Body of pancreas (tissue), 4 donors: ENCODE measurements around the gene GRK1. TPM values are rescaled to one million over a fixed set of nuclear protein-coding genes. Genes with fewer than 3 reads are reported as not detected.
"Not testable (repeated sequence)": the region's sequence is repeated elsewhere in the genome, so short reads cannot be mapped to it uniquely, and the experiment has no call there.

Experiments
- ATAC-seq: fragments of 150-250 bp; one replicate; pipeline ENCODE4 v1.9.1; 2016
- DNase-seq, 4 donors: peaks; one replicate each; pipeline ENCODE4 v3.0.0-alpha.2; 2019
- H3K27ac ChIP-seq, 4 donors: fragments of 200-600 bp; sonication (generic); 1 replicate in 3 of 4; 2 replicates in 1 of 4; pipeline versions ENCODE4 v1.5.1 to v1.6.1; 2016 to 2019; ENCODE audit warnings: mild to moderate bottlenecking in 1 of 4, mixed read lengths in 1 of 4, moderate library complexity in 1 of 4
- H3K27me3 ChIP-seq, 2 donors: fragments of 200-600 bp; sonication (generic); one replicate each; pipeline ENCODE4 v1.6.0; 2016; ENCODE audit warnings: mild to moderate bottlenecking in 1 of 2
- H3K36me3 ChIP-seq, 2 donors: fragments of 200-600 bp; sonication (generic); replicated peaks in 1 of 2; 2 replicates each; pipeline ENCODE4 v1.5.1; 2016; ENCODE audit warnings: low read depth in 2 of 2; ENCODE audit not compliant: insufficient read depth in 1 of 2
- H3K4me1 ChIP-seq: fragments of 200-600 bp; sonication (generic); one replicate; pipeline ENCODE4 v1.6.0; 2016
- H3K4me3 ChIP-seq, 2 donors: fragments of 200-600 bp; sonication (generic); 1 replicate in 1 of 2; 2 replicates in 1 of 2; pipeline ENCODE4 v1.5.1; 2016 to 2019
- H3K9me3 ChIP-seq, 3 donors: fragments of 200-600 bp; sonication (generic); 1 replicate in 2 of 3; 2 replicates in 1 of 3; pipeline ENCODE4 v1.5.1; 2016
- CTCF ChIP-seq, 7 experiments: fragments of 450-650 bp in 4 of 7; fragments of 200-600 bp in 3 of 7; sonication (generic) in 3 of 7; IDR thresholded peaks; one replicate each; pipeline ENCODE4 v1.5.1; 2016 to 2019; ENCODE audit warnings: antibody characterized with exemption in 7 of 7
- POLR2A ChIP-seq, 3 donors: fragments of 450-650 bp; IDR thresholded peaks; one replicate each; pipeline ENCODE4 v1.6.1; 2016; ENCODE audit warnings: antibody characterized with exemption in 3 of 3, mild to moderate bottlenecking in 2 of 3
- WGBS, 2 donors: methylation state at CpG; one replicate each; pipeline ENCODE4 v1.1.5; 2017; 5-methylcytosine and 5-hydroxymethylcytosine counted together
- intact Hi-C: fragments of 100-400 bp; cut with DNase I; formaldehyde crosslinking; loops from one replicate; pipeline ENCODE4 v1.15.1; 2023
- total RNA-seq, 2 donors: library from RNA; depleted of rRNA; stranded (reverse); fragments of >200 nt; gene quantifications; one replicate each; pipeline ENCODE4 v1.1.0, GENCODE V29; 2016

The GRK1 gene
- total RNA-seq, 2 donors from 2014 or later: not detected

- TF ChIP-seq CTCF (IDR thresholded peaks at IDR 0.05) (no peak), POLR2A (IDR thresholded peaks at IDR 0.05) (no peak)
- no peaks in the 10 kb centered on the region for H3K4me1 ChIP-seq
- no peaks in the 10 kb centered on the region for H3K27me3 ChIP-seq
- intact Hi-C loops: no loop called here
- peak in 1 of 4 donors; percentile 7 for DNase-seq
- H3K36me3 ChIP-seq: no peaks in the 10 kb centered on the region
- H3K4me3 ChIP-seq: no peak overlapping the region
- WGBS, 2 donors: 85 to 87% methylated on average over 17 to 22 of the region's 24 CpGs
- no peaks in the 10 kb centered on the region for H3K9me3 ChIP-seq
- H3K27ac ChIP-seq: no peak overlapping the region
- ATAC-seq: no peak
Observed at GRCh38 chr13:113743366-113744195, 76.6 kb downstream of the GRK1 start.

- H3K9me3 ChIP-seq: no peaks in the 10 kb centered on the region
- no peaks in the 10 kb centered on the region for H3K27me3 ChIP-seq
- no peaks in the 10 kb centered on the region for H3K36me3 ChIP-seq
- 70 to 79% methylated on average over 14 to 20 of the region's 21 CpGs for WGBS, 2 donors
- H3K27ac ChIP-seq: no peak overlapping the region
- no peak overlapping the region for H3K4me3 ChIP-seq
- intact Hi-C loops: no loop called here
- peak in 1 of 4 donors; percentile 6 for DNase-seq
- H3K4me1 ChIP-seq: no peaks in the 10 kb centered on the region
- TF ChIP-seq CTCF (IDR thresholded peaks at IDR 0.05): no peak
- no peak for TF ChIP-seq POLR2A (IDR thresholded peaks at IDR 0.05)
- ATAC-seq: no peak
Observed at GRCh38 chr13:113744197-113745000, 77.4 kb downstream of the GRK1 start.

- no peak for DNase-seq
- Histone ChIP-seq H3K4me1 (no peaks in the 10 kb centered on the region), H3K36me3 (no peaks in the 10 kb centered on the region), H3K9me3 (no peaks in the 10 kb centered on the region), H3K4me3 (no peak overlapping the region), H3K27ac (no peak overlapping the region), H3K27me3 (no peaks in the 10 kb centered on the region)
- no peak for ATAC-seq
- no peak for TF ChIP-seq CTCF (IDR thresholded peaks at IDR 0.05)
- no peak for TF ChIP-seq POLR2A (IDR thresholded peaks at IDR 0.05)
- intact Hi-C loops: no loop called here
- WGBS, 2 donors: 76 to 86% methylated on average over 9 of the region's 9 CpGs
Observed at GRCh38 chr13:113745059-113745458, 78.0 kb downstream of the GRK1 start.

GRCh38 chr13:113745500-113746142 is 78.6 kb downstream of the GRK1 start:
- H3K27me3 ChIP-seq, intact Hi-C loops, ATAC-seq, H3K27ac ChIP-seq, H3K9me3 ChIP-seq, H3K4me3 ChIP-seq, H3K36me3 ChIP-seq, H3K4me1 ChIP-seq: not testable (repeated sequence)
- WGBS, 2 donors: 84% methylated on average over 21 to 24 of the region's 24 CpGs
- DNase-seq: peak in 1 of 4 donors; percentile 3

GRCh38 chr13:113746143-113746525 is 79.1 kb downstream of the GRK1 start:
- TF ChIP-seq CTCF (IDR thresholded peaks at IDR 0.05) (no peak), POLR2A (IDR thresholded peaks at IDR 0.05) (no peak)
- Histone ChIP-seq H3K4me1 (no peaks in the 10 kb centered on the region), H3K27me3 (no peaks in the 10 kb centered on the region), H3K36me3 (no peaks in the 10 kb centered on the region), H3K4me3 (no peak overlapping the region), H3K9me3 (no peaks in the 10 kb centered on the region), H3K27ac (no peak overlapping the region)
- peak in 1 of 4 donors; percentile 5 for DNase-seq
- intact Hi-C loops: no loop called here
- ATAC-seq: no peak
- WGBS, 2 donors: 77 to 84% methylated on average over 5 of the region's 5 CpGs
